OCI-LY1 (cell line): Measurements from ENCODE around the gene FBXW5.

Source experiments
- H2AFZ ChIP-seq: fragments of 200-600 bp; sonication (generic), shearing (Covaris generic); 2 replicates; pipeline ENCODE4 v1.6.0; 2014; ENCODE audit warnings: antibody characterized with exemption, mild to moderate bottlenecking, low read length
- H3F3A ChIP-seq: fragments of 200-600 bp; sonication (generic), shearing (Covaris generic); 2 replicates; pipeline ENCODE4 v1.6.0; 2014; ENCODE audit warnings: mild to moderate bottlenecking, antibody characterized with exemption, low read length, moderate library complexity; ENCODE audit not compliant: insufficient read depth
- H3K27ac ChIP-seq: fragments of 200-600 bp; sonication (generic); 2 replicates; pipeline ENCODE4 v1.5.1; 2014; ENCODE audit warnings: low read length, mixed run types, mild to moderate bottlenecking, low read depth; ENCODE audit not compliant: poor library complexity, severe bottlenecking
- H3K27me3 ChIP-seq: fragments of 200-600 bp; sonication (generic); 2 replicates; pipeline ENCODE4 v1.6.0; 2014; ENCODE audit warnings: antibody characterized with exemption, mild to moderate bottlenecking, low read length, moderate library complexity; ENCODE audit not compliant: insufficient read depth
- H3K36me3 ChIP-seq: fragments of 200-600 bp; sonication (generic); 2 replicates; pipeline ENCODE4 v1.6.1; 2014; ENCODE audit warnings: mild to moderate bottlenecking, antibody characterized with exemption, low read length, moderate library complexity, mixed read lengths; ENCODE audit not compliant: insufficient read depth
- H3K4me1 ChIP-seq: fragments of 200-600 bp; sonication (generic); 2 replicates; pipeline ENCODE4 v1.5.1; 2014; ENCODE audit warnings: mild to moderate bottlenecking, low read length, moderate library complexity; ENCODE audit not compliant: insufficient read depth, severe bottlenecking
- H3K4me2 ChIP-seq: fragments of 200-600 bp; sonication (generic), shearing (Covaris generic); 2 replicates; pipeline ENCODE4 v1.6.1; 2014; ENCODE audit warnings: low read length
- H3K4me3 ChIP-seq: fragments of 200-600 bp; sonication (generic); 2 replicates; pipeline ENCODE4 v1.5.1; 2014; ENCODE audit warnings: low read length, low read depth, mild to moderate bottlenecking, mixed read lengths; ENCODE audit not compliant: poor library complexity, severe bottlenecking
- H3K79me2 ChIP-seq: fragments of 200-600 bp; shearing (Covaris generic); 2 replicates; pipeline ENCODE4 v1.6.1; 2016; ENCODE audit warnings: mixed run types, low read length, mixed read lengths; ENCODE audit not compliant: insufficient read depth
- H3K9ac ChIP-seq: fragments of 200-600 bp; sonication (generic), shearing (Covaris generic); 2 replicates; pipeline ENCODE4 v1.6.1; 2014; ENCODE audit warnings: mild to moderate bottlenecking, low read length, mixed read lengths
- H3K9me2 ChIP-seq: fragments of 200-600 bp; sonication (generic), shearing (Covaris generic); 2 replicates; pipeline ENCODE4 v1.6.1; 2014; ENCODE audit warnings: low read depth, mild to moderate bottlenecking, low read length, mixed read lengths
- H3K9me3 ChIP-seq: fragments of 200-600 bp; shearing (Covaris generic); 2 replicates; pipeline ENCODE4 v1.6.1; 2014; ENCODE audit warnings: low read length, mixed read lengths
- H4K20me1 ChIP-seq: fragments of 200-600 bp; sonication (generic), shearing (Covaris generic); 2 replicates; pipeline ENCODE4 v1.6.0; 2016; ENCODE audit warnings: mild to moderate bottlenecking, low read length; ENCODE audit not compliant: insufficient read depth
- CTCF ChIP-seq: fragments of 200-600 bp; sonication (generic), shearing (Covaris generic); IDR thresholded peaks from 2 replicates; pipeline ENCODE4 v1.5.1; 2017; ENCODE audit warnings: mild to moderate bottlenecking, antibody characterized with exemption, low read length, moderate library complexity, mixed read lengths
- EZH2 ChIP-seq: fragments of 200-600 bp; sonication (generic), shearing (Covaris generic); IDR thresholded peaks from 2 replicates; pipeline ENCODE4 v1.8.0; 2017; ENCODE audit warnings: borderline replicate concordance, mixed run types, mild to moderate bottlenecking, antibody characterized with exemption, low read length, moderate library complexity, mixed read lengths

The FBXW5 gene

DNA sequence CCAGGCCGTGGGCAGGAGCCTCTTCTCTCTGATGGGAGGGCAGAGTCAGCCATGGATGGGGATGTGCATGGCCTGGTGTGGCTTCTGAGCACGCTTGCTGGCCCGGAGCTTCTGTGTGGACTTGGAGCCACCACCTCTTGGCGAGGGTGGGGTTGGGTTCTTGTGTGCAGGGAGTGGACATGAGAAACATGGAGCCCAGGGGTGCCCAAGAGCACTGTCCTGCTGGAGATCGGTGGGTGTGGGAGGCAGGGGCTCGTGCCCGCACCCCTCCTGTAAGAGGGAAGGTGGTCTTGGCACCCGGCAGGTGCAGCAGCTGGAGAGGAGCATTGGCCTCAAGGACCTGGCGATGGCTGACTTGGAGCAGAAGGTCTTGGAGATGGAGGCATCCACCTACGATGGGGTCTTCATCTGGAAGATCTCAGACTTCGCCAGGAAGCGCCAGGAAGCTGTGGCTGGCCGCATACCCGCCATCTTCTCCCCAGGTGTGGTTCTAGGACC is 23.8 kb downstream of the FBXW5 start:
- Histone ChIP-seq H3K27ac (no peak overlapping the region), H3K9ac (no peak overlapping the region), H3K36me3 (peaks cover 75% of the 10 kb centered on the region), H4K20me1 (no peaks in the 10 kb centered on the region), H3K79me2 (no peaks in the 10 kb centered on the region), H3K4me2 (no peak overlapping the region), H3K9me3 (no peaks in the 10 kb centered on the region), H3K9me2 (no peaks in the 10 kb centered on the region), H2AFZ (no peak overlapping the region), H3F3A (no peaks in the 10 kb centered on the region), H3K4me1 (peaks cover 15% of the 10 kb centered on the region), H3K27me3 (no peaks in the 10 kb centered on the region), H3K4me3 (no peak overlapping the region)
- no peak for TF ChIP-seq CTCF
- TF ChIP-seq EZH2 = no peak

- Histone ChIP-seq H3K4me2 (no peak overlapping the region), H4K20me1 (no peaks in the 10 kb centered on the region), H3F3A (no peaks in the 10 kb centered on the region), H3K9ac (no peak overlapping the region), H3K79me2 (no peaks in the 10 kb centered on the region), H3K4me3 (no peak overlapping the region), H3K27ac (no peak overlapping the region), H2AFZ (no peak overlapping the region), H3K36me3 (peaks cover 75% of the 10 kb centered on the region), H3K4me1 (peaks cover 15% of the 10 kb centered on the region), H3K9me3 (no peaks in the 10 kb centered on the region), H3K27me3 (no peaks in the 10 kb centered on the region), H3K9me2 (no peaks in the 10 kb centered on the region)
- TF ChIP-seq CTCF (no peak), EZH2 (no peak)
Observed at GRCh38 chr9:136920069-136920468, 24.5 kb downstream of the FBXW5 start.

GRCh38 chr9:136917902-136918301 is 26.6 kb downstream of the FBXW5 start:
- H2AFZ ChIP-seq = no peak overlapping the region
- no peaks in the 10 kb centered on the region for H3K9me2 ChIP-seq
- no peak overlapping the region for H3K4me2 ChIP-seq
- H3K36me3 ChIP-seq = peaks cover 75% of the 10 kb centered on the region
- H3K9ac ChIP-seq = no peak overlapping the region
- H3K4me1 ChIP-seq = peaks cover 2% of the 10 kb centered on the region
- H3K4me3 ChIP-seq = no peak overlapping the region
- H3K27me3 ChIP-seq = no peaks in the 10 kb centered on the region
- H3K27ac ChIP-seq = no peak overlapping the region
- H3K79me2 ChIP-seq = no peaks in the 10 kb centered on the region
- TF ChIP-seq EZH2 = no peak
- TF ChIP-seq CTCF = no peak
- no peaks in the 10 kb centered on the region for H3K9me3 ChIP-seq
- H4K20me1 ChIP-seq = no peaks in the 10 kb centered on the region
- H3F3A ChIP-seq = no peaks in the 10 kb centered on the region
